ENCODE measurements around the gene CSPG4. TPM values are rescaled to one million over a fixed set of nuclear protein-coding genes. Genes with fewer than 3 reads are reported as not detected.

Gene CSPG4
- total RNA-seq, 1 experiment from 2014 or later: 2.0 TPM

- Histone ChIP-seq H3K79me2 (ENCODE audit: insufficient read depth, low read length) (no peaks in the 10 kb centered on the region), H3K23ac (ENCODE audit: insufficient read length, low read depth, low read length) (no peak overlapping the region), H3K9me3 (ENCODE audit: control insufficient read depth, low read depth, low read length) (no peaks in the 10 kb centered on the region), H2BK12ac (ENCODE audit: insufficient read length, low read depth, low read length) (no peak overlapping the region), H3K23me2 (ENCODE audit: insufficient read length, low read depth, low read length, poor library complexity, severe bottlenecking) (no peaks in the 10 kb centered on the region), H4K5ac (ENCODE audit: insufficient read length, low read depth, low read length) (no peak overlapping the region), H3K9ac (ENCODE audit: extremely low read depth, insufficient read length, low read length) (no peak overlapping the region), H3K27me3 (ENCODE audit: insufficient read depth, low read length) (no peaks in the 10 kb centered on the region), H3K4ac (ENCODE audit: low read depth, low read length) (no peak overlapping the region), H3K79me1 (ENCODE audit: insufficient read depth, low read depth, low read length, poor library complexity, severe bottlenecking) (no peaks in the 10 kb centered on the region), H3K18ac (ENCODE audit: insufficient read length, low read depth, low read length) (no peak overlapping the region), H3K4me1 (ENCODE audit: insufficient read depth, low read length) (no peaks in the 10 kb centered on the region), H2BK15ac (ENCODE audit: low read depth, low read length) (no peak overlapping the region), H2AFZ (ENCODE audit: low read length) (no peak overlapping the region), H2BK120ac (ENCODE audit: low read depth, low read length, poor library complexity, severe bottlenecking) (no peak overlapping the region), H2BK20ac (ENCODE audit: low read depth, low read length, poor library complexity, severe bottlenecking) (no peak overlapping the region), H3K4me2 (ENCODE audit: insufficient read depth, insufficient read length, low read length) (no peak overlapping the region), H3K56ac (ENCODE audit: insufficient read length, low read depth, low read length) (no peak overlapping the region), H4K20me1 (ENCODE audit: control insufficient read depth, insufficient read depth, insufficient read length) (no peaks in the 10 kb centered on the region), H2BK5ac (ENCODE audit: insufficient read length, low read length) (no peak overlapping the region), H2AK5ac (ENCODE audit: insufficient read length, low read length) (no peak overlapping the region), H3K14ac (ENCODE audit: insufficient read depth, low read length) (no peak overlapping the region), H4K8ac (replicated peaks; ENCODE audit: insufficient read length, low read depth, low read length) (no peak overlapping the region), H4K91ac (ENCODE audit: insufficient read length, low read depth, low read length) (no peak overlapping the region), H3K27ac (ENCODE audit: insufficient read length, low read depth, low read length) (no peak overlapping the region), H3T11ph (ENCODE audit: low read length) (no peak overlapping the region)
- Mint-ChIP-seq H3K4me1 (peaks cover 0 to 4% of the 10 kb centered on the region in 2 experiments; a peak in 3 of 4 replicates), H3K27me3 (ENCODE audit: low read depth) (peaks cover 40% of the 10 kb centered on the region), H3K36me3 (ENCODE audit: insufficient read depth in 1 of 3, low read depth in 3 of 3) (peaks cover 0 to 2% (median 0%) of the 10 kb centered on the region in 3 experiments; a peak in 1 of 7 replicates), H3K27ac (no peak overlapping the region; a peak in 1 of 7 replicates), H3K4me3 (no peak overlapping the region), H3K9me3 (no peaks in the 10 kb centered on the region)
- TF ChIP-seq CTCF (conservative IDR thresholded peaks at IDR 0.05): no peak
- DNase-seq: no peak
- WGBS (ENCODE audit: extremely low coverage, insufficient read length, low lambda C conversion rate): no CpG with 5 or more reads among the region's 11 CpGs
Observed at GRCh38 chr15:75725719-75726607, 13.3 kb upstream of the CSPG4 start.

Data from H9 (cell line).